ENCODE results near the gene SIAH1.
"Not testable (repeated sequence)": the region's sequence is repeated elsewhere in the genome, so short reads cannot be mapped to it uniquely, and the experiment has no call there.

SIAH1 gene

DNA sequence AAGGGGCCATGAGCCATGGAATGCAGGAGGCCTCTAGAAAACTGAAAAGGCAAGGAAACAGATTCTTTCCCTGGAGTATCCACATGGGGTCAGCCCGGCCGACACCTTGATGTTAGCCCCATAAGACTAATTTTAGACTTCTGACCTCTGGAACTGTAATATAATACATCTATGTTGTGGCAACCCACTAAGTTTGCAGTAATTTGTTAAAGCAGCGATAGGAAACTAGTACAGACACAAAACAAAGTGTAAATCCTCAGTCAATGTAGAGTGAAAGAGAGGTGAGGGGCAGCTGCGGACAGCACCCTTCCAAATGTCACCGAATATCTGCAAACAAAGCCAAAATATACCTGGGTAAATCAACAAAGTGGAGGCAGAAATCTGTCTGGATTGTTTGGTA lies 7.2 kb upstream of the SIAH1 start:
- no peak for DNase-seq

DNA sequence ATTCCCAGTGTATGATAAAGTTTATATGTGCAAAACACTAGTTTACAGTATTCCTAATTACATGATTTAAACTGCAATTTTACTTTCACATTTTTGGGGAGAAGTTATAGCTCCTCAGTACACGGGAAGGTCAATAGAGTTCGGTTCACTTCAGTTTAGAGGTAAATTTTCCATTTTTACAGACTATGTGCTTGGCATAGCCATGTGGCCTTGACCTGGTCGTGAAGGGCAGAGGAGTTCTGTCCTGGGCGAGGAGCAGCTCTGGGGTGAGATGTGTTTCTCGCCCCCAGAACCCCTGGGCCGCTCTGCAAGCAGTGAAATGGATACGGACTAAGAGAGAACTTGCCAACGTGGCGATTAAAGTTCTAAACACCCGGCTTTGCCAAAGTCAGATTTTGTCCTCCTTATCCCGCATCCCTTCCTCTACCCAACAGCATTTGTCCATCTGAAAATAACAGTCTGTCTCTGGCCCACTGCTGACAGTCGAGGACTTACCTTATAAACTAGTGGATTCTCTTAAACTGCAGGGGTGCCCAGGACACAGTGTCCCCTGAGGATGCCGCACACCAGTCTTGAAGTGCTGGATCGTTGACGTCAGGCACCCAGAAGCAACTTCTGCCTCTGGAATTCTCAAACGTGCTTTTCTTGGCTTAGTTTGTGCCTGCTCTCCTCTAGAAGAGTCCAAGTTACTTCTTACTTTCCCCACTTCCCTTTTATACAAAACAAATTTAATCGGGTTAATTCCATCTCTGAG lies 1.5 kb upstream of the SIAH1 start:
- no peak for DNase-seq

DNA sequence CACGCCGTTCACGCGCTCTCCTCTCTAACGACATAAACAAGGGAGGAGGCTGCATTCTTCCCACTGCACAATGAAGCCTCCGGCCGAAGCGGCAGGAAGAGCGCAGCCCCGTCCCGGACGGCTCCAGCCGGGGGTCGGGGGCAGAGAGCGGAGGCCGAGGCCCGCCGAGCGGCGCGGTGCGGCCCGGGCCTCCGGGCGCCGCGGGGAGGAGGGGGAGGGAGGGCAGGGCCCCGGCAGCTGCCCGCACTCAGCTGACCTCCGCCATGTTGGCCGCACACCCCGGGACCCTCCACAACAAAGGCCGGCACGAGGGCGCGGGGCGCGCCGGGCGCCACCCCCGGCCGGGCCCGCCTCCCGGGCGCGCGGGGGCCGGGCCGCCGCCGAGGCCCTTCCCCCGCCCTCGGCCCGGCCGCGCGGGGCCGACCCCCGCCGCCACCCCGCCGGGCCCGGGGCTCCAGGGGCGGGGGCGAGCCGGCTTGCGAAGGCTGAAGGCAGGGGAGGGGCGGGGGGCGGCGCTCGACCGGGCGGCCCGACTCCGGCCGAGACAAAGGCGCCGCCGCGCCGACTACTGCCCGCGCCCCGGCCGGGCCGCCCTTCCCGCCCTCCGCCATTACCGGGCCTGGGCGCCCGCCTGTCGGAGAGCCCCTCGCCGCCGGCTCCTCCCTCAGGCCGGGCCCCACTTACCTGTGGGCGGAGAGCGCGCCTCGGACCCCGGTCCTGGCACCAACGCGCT lies 527 bp downstream of the SIAH1 start:
- DNase-seq, result peak; percentile 70

DNA sequence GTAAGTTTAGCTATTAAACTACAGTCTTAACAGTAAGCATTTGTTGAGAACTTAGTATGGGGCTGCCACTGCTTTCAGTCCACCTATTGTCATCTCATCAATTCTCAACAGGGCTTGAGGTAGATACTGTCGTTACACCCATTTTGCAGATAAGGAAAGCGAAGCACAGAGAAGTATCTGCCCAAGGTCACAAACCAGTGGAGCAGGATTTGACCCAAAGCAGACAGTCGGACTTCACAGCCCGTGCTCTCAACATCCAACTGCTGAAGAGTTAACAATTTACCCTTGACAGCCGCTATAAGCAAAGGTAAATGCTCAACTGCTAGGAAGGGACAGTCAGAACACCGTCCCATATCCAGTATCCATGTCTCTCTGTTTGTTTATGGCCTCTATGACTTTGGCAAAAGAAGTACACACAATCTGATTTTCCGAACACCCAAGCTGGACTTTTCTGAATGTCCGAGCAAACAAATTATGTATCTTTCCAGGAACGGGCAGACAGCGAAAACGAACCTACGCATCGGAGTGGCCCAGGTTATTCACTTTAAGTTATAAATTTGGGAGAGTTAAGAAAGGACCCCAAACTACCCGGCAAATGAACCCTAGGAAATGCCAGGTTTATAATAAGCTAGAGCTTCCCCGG lies 1.2 kb downstream of the SIAH1 start:
- peak; percentile 23 for DNase-seq

DNA sequence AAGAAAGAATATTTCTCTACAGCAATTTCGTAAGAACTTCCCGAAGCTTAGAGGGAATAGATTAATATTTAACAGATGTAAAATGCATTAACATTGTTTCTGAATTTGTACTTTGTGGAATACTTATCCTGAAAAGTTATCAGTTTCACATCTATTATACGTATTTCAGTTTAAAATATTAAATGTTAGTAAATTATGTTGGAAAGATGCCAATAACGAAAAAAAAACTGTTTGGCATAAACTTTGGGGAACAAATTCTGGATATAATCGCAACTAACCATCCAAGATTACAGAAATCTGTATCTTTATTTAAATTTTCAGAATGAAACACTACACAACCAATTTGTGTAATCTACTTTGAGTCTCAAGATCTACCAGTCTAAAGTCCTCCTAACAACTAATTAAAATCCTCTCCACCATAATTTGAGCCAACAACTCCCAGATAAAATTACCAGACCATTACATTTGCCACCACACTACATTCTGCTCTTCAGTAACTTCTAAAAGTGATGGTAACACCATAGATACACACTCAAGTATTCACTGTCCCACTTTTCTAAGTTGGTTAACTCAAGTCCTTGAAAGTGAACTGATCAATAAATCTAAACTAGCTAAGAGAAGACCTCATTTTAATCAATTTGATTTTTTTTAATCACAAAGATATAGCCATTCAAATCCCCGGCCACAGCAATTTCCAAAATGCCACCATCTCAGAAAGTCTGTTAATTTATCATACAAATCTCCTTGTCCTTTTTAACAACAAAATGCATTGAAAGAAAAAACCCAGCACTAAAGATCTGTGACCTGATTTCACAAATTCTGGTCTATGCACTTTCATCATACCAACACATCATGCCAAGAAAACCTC lies 2.0 kb downstream of the SIAH1 start:
- DNase-seq, result no peak

- no peak for DNase-seq
Measured at GRCh38 chr16:48382131-48382530, 3.1 kb downstream of the SIAH1 start.

- DNase-seq, result no peak
Measured at GRCh38 chr16:48381201-48381600, 4.0 kb downstream of the SIAH1 start.

DNA sequence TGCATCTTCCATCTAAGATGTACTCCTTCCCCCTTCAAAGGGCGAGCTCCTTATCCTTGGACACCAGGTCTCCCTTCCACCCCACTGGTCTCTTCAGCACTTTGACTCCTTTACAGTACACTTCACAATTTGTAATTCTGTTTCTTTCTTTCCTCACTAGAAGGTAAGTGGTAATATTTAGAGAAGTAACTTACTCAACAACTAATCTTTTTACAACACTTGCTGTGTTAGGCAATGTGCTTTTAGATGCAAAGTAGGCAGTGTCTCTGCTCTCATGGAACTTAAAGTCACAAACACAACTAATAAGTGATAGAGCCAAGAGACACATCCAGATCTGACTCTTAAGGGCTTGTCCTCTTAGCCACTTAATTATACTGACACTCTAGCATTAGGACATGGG lies 6.4 kb downstream of the SIAH1 start:
- DNase-seq, result no peak

GRCh38 chr16:48378276-48378675 lies 6.9 kb downstream of the SIAH1 start:
- no peak for DNase-seq

DNA sequence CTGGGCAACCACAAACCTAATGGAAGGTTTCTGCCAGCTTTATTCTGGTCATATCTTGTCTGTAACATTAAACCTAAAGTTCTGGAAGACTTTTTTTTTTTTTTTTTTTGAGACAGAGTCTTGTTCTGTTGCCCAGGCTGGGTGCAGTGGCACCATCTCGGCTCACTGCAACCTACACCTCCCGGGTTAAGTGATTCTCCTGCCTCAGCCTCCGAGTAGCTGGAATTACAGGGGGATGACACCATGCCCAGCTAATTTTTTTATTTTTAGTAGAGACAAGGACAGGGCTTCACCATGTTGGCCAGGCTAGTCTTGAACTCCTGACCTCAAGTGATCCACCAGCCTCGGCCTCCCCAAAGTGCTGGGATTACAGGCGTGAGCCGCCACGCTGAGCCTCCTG lies 7.9 kb downstream of the SIAH1 start:
- not testable (repeated sequence) for DNase-seq

GRCh38 chr16:48374255-48374654 lies 11.0 kb downstream of the SIAH1 start:
- no peak for DNase-seq

- peak; percentile 29 for DNase-seq
Measured at GRCh38 chr16:48373258-48374029, 11.8 kb downstream of the SIAH1 start.

DNA sequence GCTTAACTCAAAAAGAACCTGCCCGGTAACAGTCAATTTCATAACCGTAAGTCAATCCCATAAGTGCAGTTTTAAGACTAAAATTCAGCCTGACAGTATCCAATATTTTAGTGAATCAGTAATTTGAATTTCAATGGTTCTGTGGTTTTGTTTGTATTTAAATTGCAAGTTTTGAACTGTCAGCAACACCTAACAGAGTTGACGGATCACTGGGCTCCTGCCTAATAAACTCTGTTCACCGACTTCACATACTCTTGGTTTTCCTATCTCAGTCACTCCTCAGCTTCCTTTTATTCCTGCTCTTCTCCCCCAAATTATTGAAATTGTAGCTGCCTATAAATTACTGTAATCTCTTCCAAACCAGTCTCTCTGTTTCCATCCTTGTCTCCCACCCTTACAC lies 12.5 kb downstream of the SIAH1 start:
- no peak for DNase-seq

- no peak for DNase-seq
Measured at GRCh38 chr16:48371393-48371780, 13.8 kb downstream of the SIAH1 start.

DNA sequence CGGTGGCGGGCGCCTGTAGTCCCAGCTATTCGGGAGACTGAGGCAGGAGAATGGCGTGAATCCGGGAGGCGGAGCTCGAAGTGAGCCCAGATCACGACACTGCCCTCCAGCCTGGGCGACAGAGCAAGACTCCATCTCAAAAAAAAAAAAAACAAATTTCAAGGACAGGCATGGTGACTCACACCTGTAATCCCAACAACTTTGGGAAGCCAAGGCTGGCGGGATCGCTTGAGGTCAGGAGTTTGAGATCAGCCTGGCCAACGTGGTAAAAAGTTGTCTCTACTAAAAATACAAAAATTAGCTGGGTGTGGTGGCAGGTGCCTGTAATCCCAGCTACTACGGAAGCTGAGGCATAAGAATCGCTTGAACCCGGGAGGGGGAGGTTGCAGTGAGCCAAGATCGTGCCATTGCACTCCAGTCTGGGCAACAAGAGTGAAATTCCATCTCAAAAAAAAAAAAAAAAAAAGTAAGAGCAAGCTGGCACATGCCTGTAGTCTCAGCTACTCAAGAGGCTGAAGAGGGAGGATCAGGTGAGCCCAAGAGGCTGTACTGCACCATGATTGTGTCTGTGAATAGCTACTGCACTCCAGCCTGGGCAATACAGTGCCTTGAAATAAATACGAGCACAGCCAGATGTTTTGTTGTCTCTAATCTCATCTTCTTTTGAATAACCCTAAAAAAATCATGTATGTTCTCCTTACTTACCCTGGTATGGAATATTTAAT lies 14.4 kb downstream of the SIAH1 start:
- not testable (repeated sequence) for DNase-seq

GRCh38 chr16:48370229-48370628 lies 15.0 kb downstream of the SIAH1 start:
- no peak for DNase-seq

DNA sequence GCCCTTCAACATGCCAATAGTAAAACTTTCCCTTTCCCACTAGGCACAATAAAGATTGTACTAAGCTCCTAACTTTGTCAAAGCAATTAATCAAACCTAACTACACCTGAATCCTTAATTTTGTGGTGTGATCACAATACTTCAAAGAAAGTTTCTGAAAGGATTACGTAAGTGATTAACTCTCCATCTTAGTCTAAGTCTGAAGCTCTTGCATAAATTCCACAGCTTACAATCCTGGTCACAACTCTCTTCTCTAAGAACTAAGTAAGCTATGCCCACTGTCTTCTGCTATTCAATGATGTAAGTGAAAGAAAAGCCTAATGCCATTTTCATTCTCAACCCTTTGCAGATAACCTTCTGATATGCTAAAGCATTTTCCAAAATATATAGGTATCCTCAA lies 15.4 kb downstream of the SIAH1 start:
- no peak for DNase-seq

- DNase-seq, result peak; percentile 11
Measured at GRCh38 chr16:48367441-48368049, 17.7 kb downstream of the SIAH1 start.

GRCh38 chr16:48366165-48367093 lies 18.8 kb downstream of the SIAH1 start:
- peak; percentile 70 for DNase-seq

GRCh38 chr16:48365601-48366164 lies 19.5 kb downstream of the SIAH1 start:
- DNase-seq, result peak; percentile 90
